KG1 (cell line): Measurements from ENCODE around the gene ADARB2.

ENCODE experiments used
- DNase-seq: peaks from one replicate; lab custom pipeline; 2025; lab: John Stamatoyannopoulos, UW

Gene ADARB2

DNA sequence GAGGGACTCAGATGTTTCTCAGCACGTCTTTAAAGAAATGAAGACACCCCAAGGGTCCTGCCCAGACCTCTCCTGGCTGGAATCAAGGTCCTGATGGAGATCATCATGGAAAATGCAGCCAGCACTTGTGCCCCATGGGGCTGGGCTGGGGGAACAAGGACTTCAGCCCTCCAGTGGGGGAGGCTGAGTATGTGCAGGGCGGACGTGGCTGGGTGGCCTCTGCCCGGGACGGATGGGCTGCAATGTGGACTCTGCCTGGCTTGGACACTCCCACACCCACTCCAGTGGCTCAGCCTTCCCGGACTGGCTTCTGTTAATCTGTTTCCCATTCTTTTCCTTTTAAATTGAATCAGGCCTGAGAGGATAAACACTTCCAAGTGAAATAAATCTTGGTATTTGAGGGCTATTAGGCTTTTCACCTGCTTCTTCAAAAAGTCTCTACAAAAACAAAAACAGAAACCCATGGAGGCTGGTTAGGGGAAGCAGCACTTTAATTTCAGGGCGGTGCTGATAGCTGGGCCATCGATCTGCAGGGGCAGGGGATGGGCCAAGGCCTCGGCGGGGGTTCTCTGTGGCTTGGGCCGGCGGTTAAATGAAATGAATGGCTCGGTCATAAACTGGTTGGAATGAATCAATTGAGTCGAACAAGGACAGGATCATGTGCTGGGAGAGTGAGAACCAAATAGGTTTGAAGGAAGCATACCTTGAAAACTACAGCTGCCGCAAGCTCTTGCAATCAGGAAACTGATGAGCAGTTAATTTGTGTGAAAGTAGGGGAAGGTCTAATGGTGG is 51.4 kb downstream of the ADARB2 start:
- no peak for DNase-seq

DNA sequence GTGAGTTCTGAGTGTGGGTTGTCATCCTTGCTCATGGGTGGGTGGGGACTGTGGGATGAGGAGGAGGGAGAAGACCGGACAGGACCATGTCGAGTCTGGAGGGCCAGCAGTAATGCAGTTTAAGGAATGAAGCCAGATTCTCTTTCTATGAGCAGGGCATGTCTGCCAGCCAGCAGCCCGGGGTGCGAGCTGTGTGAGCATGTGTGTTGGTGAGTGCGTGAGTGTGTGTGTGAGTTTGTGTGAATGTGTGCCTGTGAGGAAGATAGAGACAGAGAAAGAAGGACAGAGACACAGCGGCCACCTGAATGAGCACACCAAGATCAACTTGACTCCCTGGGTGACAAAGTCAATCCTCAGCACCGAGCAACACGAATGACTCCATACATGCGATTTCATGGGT is 52.3 kb downstream of the ADARB2 start:
- no peak for DNase-seq

DNA sequence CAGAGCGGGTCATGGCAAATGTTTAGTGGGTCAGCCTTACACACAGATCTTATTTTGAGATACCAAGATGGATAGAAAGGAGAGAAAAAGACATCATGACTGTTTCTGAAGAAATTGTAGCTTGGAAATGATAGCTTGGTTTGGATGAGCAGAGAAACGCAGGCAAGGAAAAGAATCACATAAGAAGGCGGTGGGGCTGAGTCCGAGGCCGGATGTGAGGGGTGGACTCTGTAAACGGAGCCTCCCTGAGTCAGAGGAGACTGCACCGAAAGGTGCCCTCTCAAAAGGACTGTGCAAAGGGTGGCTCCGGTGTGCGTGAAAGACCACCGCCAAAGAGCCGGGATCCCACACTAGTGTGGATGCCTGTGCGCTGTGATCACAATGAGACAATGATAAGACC is 53.7 kb downstream of the ADARB2 start:
- no peak for DNase-seq

DNA sequence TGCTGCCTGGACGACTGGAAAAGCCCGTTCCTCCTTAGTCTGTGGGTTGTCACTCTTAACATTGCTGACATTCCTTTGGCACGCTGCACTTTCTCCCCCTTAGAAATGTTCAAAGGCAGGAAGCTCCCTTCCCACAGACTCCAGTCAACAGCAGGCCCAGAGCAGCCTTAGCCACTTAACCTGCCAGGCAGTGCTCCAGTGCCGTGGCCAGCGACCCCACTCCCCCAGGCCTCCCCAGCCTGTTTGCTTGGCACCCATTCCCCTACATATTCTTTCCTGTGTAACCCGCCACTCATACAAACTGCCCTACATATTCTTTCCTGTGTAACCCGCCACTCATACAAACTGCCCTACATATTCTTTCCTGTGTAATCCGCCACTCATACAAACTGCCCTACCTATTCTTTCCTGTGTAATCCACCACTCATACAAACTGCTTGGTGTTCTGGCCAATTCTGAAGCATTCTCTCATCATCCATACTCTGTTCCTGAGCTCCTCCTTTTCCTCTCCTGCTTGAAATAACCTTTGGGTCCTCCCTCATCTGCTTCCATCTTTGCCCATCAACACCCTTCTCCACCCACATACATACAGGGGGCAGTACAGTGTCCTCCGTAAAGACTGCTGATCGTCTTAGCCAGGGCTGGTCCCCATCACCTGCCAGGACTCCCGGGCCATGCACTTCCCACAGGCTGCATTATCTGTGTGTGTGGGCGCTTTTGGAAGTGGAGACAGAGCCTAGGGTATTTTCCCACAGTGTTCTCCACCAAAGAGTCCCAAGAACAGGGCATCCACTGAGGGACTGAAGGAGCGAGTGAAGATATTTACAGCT is 57.3 kb downstream of the ADARB2 start:
- no peak for DNase-seq

DNA sequence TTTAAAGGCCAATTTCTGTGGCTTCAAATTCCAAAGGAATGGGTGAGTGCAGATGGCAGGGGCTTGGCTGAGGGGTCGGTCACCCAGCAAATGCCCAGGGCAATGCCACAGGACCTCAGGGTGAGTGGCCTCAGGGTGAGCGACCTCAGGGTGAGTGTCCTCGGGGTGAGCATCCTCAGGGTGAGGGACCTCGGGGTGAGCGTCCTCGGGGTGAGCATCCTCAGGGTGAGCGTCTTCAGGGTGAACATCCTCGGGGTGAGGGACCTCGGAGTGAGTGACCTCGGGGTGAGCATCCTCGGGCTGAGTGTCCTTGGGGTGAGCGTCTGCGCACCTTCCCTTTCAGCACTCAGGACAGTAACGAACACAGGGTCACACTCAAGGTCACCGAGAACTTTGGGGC is 59.2 kb downstream of the ADARB2 start:
- DNase-seq: no peak

DNA sequence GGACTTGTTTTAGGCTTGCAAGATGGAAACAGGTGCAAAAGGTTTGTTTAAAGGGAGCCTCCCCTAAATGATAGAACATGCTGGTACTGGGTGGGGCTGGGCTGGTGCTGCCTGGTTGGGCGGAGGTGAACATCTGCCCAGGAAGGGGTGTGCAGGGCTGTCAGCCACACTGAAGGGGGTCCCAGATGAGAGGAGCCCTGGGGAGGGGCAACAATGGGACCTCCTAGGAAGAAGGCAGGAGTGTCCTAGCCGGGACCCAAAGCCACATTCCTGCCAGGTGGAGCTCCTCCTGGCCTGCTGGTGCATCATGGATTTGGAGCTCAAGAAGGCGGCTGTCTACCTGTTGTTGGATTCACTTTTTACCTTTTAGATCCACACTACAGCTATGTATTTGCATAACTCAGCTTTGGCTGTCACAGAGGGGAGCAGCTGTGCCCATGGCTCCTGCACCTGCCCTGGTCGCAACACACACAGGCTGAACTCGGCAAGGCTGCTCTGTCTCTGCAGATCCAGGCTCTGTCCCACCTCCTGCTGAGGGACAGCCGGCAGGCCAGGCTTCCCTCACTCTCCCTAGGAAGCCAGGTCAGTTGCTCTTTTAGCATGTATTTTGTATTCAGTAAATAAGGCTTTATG is 59.9 kb downstream of the ADARB2 start:
- DNase-seq: no peak

DNA sequence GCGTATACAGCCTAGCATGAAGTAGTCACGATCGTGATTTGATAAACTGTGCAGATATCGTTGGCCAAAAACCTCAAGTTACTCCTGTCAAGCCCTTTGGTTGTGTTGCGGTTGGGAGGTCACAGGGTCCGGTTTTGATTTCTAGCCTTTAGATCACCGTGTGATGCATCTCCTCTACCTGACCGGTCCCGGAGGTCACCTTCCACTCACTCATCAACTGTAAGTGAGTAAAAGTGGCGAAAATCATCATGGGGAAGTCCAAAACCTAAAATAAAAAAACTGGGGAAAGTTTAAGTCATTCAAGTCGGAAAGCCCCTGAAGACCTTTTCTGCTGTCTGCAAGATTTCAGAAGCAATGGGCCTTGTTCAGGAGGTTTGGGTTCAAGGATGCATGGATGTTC is 62.8 kb downstream of the ADARB2 start:
- no peak for DNase-seq

DNA sequence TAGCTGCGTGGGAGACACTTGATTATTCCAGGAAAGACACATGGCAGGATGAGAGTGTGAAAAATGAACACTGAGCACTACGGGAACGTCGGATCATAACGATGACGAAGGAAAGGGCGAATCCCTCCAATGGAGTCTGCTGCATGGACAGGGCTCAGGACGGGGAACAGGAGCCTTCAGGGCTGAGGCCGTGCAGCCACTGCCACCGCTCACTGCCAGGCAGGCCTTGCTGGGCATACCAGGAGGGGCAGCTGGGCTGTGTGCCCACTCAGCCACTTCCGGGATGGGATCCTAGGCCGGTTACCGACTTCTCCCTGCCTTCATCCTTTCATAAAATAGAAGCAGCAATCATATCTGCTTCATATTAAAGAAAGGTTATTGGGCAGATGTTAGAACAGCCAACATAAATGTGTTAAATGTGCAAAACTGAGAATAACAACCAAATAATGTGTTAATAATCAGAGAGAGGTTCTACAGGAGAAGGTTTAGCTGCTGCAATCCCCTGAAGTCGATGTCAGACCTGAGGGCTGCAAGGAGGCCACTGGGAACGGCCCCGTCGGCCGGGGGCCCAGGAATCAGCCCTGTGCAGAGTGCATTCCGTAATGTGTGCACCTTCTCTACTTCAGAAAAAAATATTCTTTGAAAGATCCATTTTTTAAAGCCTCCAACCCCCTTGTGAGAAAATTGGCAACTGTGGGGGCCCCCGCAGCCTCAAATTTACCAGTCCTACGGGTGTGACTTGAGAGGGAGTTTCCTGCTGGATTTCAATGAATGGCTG is 63.6 kb downstream of the ADARB2 start:
- DNase-seq: no peak

DNA sequence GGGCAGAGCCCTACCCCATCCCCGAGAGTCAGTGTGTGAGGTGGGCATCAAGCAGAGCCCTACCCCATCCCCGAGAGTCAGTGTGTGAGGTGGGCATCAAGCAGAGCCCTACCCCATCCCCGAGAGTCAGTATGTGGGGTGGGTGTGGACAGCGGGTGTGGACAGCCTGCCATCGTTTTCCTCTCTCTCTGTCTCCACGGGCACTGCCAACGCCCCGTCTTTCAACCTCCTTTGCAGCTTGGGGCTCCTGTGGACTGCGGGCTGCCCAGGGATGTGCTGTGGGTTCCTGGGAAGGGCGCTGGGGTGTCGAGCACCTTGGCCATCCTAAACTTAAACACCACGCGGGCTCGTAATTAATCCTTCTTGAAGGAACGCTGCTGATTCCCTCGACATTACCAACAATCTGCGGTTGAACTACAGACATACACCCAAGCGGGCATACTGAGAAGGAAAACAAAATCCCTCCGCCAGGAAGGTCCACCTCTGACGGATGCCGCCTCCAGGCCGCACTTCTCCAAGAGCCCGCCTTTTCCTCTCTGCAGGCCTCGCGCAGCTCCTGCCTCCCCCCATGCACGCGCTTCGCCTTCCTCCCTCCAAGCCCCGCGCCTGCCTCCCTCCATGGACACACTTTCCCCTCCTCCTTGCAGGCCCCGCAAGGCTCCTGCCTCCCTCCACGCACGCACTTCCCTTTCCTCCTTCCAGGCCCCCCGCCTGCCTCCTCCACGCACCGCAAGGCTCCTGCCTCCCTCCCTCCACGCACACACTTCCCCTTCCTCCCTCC is 65.1 kb downstream of the ADARB2 start:
- no peak for DNase-seq

DNA sequence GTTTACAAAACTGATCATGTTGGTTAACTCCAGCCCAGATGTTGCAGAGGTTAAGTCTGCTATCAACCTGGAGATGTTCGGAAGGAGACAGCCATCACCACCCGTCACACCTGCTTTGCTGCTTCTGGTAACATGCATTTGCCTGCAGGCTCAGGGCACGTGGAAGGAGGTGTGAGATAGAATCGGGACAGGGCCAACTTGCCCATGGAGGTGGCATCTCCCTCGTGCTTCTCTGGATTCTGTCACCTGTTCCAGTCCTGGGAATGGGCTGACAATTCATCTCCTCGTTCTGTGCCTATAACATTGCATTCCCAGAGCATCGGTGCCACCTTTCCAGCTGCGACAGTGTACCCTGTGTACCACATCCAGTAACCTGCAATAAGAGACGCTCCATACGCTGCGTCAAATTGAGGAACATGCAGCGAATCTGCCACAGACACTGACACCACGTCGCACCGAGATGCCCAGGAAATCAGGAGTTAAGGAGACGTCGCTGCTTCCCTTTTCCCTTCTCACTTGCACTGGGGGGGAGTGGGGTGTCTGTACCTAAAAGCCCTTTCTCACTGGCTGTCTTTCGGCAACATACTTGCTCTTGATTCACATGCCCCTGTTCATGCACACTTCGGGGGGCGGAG is 65.8 kb downstream of the ADARB2 start:
- DNase-seq: no peak

DNA sequence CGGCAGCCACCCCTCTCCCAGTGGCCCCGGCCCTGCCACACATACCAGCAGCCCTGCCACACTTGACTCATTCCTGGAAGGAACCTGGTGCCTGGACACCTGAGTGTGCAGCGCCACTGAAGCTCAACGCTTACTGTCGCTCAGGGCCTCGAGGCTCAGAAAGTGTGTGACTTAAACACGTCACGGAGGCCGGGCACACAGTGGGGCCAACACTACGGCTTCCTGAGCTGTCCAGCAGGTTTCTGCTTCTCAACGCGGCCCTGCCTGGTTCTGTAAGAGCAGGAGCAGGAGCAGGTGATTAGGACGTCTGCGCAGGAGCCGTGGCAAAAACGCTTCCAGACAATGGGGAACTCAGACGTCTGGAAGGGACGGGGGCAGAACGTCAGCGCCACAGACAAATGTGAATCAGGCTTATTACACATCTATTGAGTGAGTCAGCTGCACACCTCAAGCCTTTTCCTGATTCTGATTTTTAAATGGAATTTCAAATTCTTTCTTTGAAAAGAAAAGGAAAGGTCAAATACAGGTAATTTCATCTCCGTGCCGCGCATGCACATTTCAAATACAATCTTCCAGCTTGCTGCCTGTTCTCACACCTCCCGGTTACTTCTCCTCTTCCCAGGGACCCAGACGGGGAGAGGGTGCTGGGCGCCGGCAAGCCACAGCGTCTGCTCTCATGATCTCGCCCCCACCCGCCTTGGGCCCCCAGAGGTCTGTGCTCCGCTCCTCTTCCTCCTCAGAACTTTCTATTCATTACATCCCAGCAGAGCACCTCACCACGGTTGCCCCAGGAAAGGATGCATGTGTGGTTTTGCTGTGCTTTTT is 66.6 kb downstream of the ADARB2 start:
- no peak for DNase-seq

DNA sequence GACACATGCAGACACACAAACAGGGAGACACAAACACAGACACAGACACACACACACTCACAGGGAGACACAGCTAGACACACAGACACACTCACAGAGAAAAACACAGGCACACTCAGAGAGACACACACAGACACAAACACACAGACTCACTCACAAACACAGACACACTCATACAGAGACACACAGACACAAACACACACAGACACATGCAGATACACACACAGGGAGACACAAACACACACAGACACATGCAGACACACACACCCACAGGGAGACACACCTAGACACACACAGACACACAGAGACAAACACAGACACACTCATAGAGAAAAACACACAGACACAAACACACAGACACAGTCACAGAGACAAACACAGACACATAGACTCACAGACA is 67.9 kb downstream of the ADARB2 start:
- no peak for DNase-seq

DNA sequence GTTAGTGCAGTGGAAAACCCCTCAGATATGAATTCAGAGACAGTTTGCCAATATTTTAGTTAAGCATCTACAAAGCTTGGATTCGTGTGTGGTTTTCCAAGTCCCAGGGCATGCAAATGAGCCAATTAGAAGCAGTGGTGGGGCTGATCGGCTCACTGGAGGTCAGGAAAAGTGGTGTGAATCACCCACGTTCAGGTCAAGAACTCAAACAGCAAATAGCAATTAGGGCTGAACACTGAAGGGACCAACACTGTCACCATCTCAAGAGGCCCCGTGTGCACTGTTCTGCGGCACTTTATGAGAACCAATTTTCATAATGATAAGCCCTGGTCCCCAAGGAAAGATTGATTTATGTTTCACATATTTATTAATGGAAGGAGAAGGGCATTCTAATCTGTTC is 68.9 kb downstream of the ADARB2 start:
- DNase-seq: no peak

DNA sequence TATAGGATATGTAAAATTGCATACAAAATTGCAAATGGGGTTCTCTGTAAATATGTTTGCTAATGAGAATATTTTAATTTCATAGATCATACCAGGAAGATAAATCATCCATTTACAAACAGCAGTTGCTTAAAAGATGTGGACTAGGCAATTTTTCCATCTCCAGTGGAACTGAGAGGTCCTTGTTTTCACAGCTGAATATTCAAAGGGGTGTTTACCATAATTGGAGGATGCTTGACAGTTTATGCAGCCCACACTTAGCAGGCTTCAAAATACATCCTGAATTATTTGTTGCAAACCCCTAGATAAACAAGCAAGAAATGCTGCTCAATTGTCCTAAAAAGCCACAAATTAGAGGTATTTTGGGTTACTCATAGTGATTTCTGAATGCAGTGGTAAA is 69.9 kb downstream of the ADARB2 start:
- DNase-seq: no peak

DNA sequence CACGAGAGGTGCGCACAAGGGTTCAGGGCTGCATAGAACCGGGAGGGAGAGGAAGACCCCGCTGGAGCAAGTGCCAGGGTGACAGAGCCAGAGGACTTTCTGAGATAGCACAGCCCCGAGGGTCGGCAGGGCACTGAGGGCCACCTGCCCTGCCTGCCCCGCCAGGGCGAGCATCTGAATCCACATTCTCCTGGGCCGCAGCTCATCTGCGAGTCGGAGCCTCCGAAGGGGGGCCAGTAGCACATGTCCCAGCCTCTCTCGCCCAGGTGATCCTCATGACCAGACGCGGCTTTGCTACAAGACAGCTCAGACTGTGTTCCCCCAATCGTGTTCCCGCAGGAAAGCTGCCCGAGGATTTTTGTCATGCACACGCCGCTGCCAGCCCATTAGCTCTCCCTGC is 71.2 kb downstream of the ADARB2 start:
- DNase-seq: no peak

DNA sequence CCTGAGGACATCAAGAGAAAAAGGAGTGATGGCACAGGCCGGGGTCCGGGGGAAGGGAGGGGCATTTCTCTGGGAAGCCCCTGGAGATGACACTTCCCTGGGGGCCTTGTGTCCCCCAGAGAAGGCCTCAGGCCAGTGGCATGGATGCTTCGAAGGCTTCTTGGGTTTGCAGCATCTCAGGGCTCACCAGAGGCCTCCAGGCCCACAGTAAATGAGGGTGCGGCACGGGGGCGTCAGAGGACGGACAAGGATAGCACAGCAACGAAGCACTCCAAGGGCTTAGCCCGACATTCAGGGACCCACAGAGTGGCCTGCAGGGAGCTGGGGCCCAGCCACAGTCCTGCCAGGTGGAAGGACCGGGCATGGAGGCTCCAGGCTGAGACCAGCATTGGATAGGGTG is 71.6 kb downstream of the ADARB2 start:
- no peak for DNase-seq

DNA sequence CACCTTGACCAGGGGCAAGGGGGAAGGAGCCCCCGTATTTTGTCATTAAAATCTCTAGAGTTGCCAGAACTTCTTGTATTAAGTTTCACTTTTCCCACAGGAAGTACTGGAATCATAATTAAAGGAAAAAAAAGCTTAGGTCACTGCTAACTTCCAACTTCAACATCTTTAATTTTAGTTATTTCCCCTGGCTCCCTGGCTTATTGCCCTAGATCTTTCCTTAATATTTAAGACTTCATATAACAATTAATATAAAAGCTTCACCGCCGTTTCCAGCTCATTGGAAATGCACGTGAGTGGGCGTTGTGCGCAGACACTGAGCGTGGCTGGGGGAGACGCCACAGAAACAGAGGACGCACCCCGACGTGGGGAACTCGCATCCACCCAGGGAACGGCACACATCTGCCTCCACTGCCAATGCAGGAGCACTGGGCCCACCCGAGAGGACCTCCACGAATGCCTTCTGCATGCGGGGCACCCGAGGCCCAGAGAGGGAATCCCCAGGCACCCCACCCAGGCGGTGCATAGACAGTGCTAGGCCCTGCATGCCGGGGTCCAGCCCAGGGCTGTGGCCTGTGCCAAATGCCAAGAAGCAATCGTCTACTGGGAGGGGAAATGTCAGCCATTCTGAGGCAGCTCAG is 72.2 kb downstream of the ADARB2 start:
- DNase-seq: no peak

DNA sequence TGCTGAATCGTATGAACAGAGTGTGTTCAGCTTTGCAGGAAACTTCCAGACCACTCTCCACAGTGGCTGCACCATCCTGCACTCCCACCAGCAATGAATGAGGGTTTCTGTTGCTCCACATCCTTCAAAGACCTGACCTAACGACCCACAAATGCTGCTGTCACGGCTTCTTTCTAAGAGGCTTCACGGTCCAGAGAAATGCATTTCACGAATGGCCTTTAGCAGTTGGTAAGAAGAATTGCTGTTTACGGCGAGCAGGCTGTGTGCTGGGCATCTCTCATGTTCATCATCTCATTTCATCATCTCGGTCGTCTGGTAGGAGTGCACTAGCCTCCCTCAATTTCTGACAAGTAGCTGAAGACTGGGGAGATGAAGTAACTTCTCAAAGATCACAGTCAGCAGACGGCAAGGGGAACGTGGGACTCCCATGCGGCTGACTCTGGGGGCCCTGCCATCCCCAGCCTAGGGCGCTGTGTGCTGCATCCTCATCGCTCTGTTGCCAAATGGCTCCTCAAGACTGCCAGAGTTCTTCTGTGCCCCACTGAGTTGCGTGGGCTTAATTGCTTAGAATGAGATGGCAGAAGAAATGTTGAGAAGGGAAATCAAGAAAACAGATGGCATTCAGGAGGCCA is 72.9 kb downstream of the ADARB2 start:
- DNase-seq: no peak

DNA sequence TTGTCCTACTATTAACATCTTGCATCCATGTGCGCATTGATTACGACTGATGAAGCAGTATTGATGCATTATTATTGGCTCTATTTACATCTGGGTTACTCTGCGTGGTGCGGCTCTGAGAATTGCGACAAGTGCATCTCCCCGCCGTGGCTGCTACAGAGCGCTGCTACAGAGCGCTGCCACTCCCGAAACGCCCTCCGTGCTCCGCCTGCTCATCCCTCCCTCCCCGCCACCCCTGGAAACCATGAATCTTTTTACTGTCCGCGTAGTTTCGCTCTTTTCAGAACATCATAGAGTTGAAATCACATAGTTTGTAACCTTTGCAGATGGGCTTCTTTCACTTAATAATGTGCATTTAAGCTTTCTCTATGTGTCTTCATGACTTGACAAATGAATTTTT is 74.1 kb downstream of the ADARB2 start:
- no peak for DNase-seq
